Measurements from ENCODE around the gene PXT1.

DNA sequence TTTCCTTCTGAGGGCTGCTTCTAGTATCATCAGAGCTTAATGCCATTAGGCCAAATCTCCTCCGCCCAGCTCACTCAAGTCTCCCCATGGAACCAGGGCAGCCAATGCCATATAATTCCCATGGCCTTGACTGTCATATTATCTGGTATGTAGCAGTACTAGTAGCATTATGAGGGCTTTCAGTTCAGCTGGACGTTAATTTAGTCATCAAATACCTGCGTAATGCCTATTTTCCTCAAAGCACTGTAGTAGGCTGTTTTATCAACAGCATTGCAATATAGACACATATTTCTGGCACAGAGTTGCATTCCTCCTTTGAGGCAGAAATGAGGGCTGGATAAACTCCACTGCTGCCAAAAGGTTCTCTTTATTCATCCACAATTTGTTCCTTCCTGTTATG lies 1.8 kb upstream of the PXT1 start:
- TF ChIP-seq CTCF (IDR thresholded peaks at IDR 0.05) (no peak), EZH2 (IDR thresholded peaks at IDR 0.05) (no peak), EZH2phosphoT487 (IDR thresholded peaks at IDR 0.05) (no peak)

All from neural progenitor cell (in vitro differentiated cells).